ENCODE measurements around the gene BARX1. TPM values are rescaled to one million over a fixed set of nuclear protein-coding genes. Genes with fewer than 3 reads are reported as not detected.
"Not testable (repeated sequence)": the region's sequence is repeated elsewhere in the genome, so short reads cannot be mapped to it uniquely, and the experiment has no call there.

Gene BARX1
- total RNA-seq, 1 donor from 2014 or later, result not detected

- no peak for DNase-seq (ENCODE audit: low spot score)
Measured at GRCh38 chr9:93965830-93966577, 10.8 kb upstream of the BARX1 start.

- DNase-seq (ENCODE audit: low spot score), result no peak
Measured at GRCh38 chr9:93964685-93965084, 9.5 kb upstream of the BARX1 start.

GRCh38 chr9:93963969-93964368 lies 8.8 kb upstream of the BARX1 start:
- DNase-seq (ENCODE audit: low spot score), result no peak

- not testable (repeated sequence) for DNase-seq (ENCODE audit: low spot score)
Measured at GRCh38 chr9:93963489-93963888, 8.3 kb upstream of the BARX1 start.

- peak; percentile 91 for DNase-seq (ENCODE audit: low spot score)
Measured at GRCh38 chr9:93962561-93963440, 7.6 kb upstream of the BARX1 start.

GRCh38 chr9:93962017-93962416 lies 6.9 kb upstream of the BARX1 start:
- no peak for DNase-seq (ENCODE audit: low spot score)

GRCh38 chr9:93960971-93961841 lies 6.1 kb upstream of the BARX1 start:
- no peak for DNase-seq (ENCODE audit: low spot score)

- DNase-seq (ENCODE audit: low spot score), result no peak
Measured at GRCh38 chr9:93960221-93960970, 5.2 kb upstream of the BARX1 start.

GRCh38 chr9:93959739-93960154 lies 4.6 kb upstream of the BARX1 start:
- no peak for DNase-seq (ENCODE audit: low spot score)

- DNase-seq (ENCODE audit: low spot score), result no peak
Measured at GRCh38 chr9:93958819-93959682, 3.9 kb upstream of the BARX1 start.

- DNase-seq (ENCODE audit: low spot score), result no peak
Measured at GRCh38 chr9:93958121-93958818, 3.1 kb upstream of the BARX1 start.

- no peak for DNase-seq (ENCODE audit: low spot score)
Measured at GRCh38 chr9:93955981-93956784, 1.0 kb upstream of the BARX1 start.

GRCh38 chr9:93954434-93955061 lies 607 bp downstream of the BARX1 start:
- no peak for DNase-seq (ENCODE audit: low spot score)

GRCh38 chr9:93953496-93954433 lies 1.4 kb downstream of the BARX1 start:
- no peak for DNase-seq (ENCODE audit: low spot score)

- no peak for DNase-seq (ENCODE audit: low spot score)
Measured at GRCh38 chr9:93952784-93953495, 2.2 kb downstream of the BARX1 start.

GRCh38 chr9:93952119-93952783 lies 2.9 kb downstream of the BARX1 start:
- DNase-seq (ENCODE audit: low spot score), result no peak
